GM12878 (cell line): ENCODE results near the gene FAM163A.

Experiments used
- TARDBP ChIP-seq: IDR thresholded peaks from 2 replicates; pipeline ENCODE4 v1.6.1; 2016; ENCODE audit warnings: borderline replicate concordance
- ZNF384 ChIP-seq: IDR thresholded peaks from 2 replicates; pipeline ENCODE4 v1.6.1; 2012; ENCODE audit warnings: low read depth, mild to moderate bottlenecking, low read length, improper control_type of control experiment, borderline replicate concordance

DNA sequence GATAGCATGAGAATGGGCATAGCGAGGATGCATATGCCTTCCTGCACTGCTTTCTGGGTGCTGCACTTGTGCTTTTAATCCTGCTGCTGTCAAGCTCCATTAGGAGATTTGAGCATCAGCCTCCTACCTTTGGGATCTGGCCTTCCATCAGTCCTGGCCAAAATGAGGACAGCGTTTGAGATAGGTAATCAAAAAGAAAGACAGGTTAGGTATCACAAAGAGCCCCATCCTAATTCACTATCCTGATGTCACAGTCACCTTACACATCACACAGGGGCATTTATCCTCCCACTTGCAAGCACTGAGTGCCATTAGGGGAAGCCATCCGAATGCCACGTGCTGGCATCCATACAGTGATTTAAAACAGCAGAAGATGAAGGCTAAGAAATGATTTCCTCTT lies 13.2 kb upstream of the FAM163A start:
- TF ChIP-seq ZNF384 (no peak), TARDBP (no peak)
